DND-41 (cell line): Measurements from ENCODE around the gene TRIP4.
A peak's percentile ranks its signal among the peaks of the same experiment; 100 is the strongest.

Experiments used
- ATAC-seq: fragments of 200-7000 bp; cut with Tn5 transposase; 3 replicates; pipeline ENCODE4 v1.9.1; 2021; ENCODE audit warnings: low read depth; ENCODE audit not compliant: insufficient read depth
- DNase-seq: peaks from one replicate; pipeline ENCODE4 v3.0.0-alpha.2; 2020
- H2AFZ ChIP-seq: 2 replicates; pipeline ENCODE4 v1.6.0; 2012; ENCODE audit warnings: low read depth, low read length
- H3K27ac ChIP-seq: 2 replicates; pipeline ENCODE4 v1.5.1; 2012; ENCODE audit warnings: low read length, inconsistent platforms
- H3K27me3 ChIP-seq: fragments of 200-600 bp; sonication (generic); 2 replicates; pipeline ENCODE4 v1.6.0; 2012; ENCODE audit warnings: low read length, mild to moderate bottlenecking, inconsistent platforms; ENCODE audit not compliant: insufficient read depth, poor library complexity
- H3K36me3 ChIP-seq: 2 replicates; pipeline ENCODE4 v1.5.1; 2012; ENCODE audit warnings: low read length, inconsistent platforms; ENCODE audit not compliant: insufficient read depth
- H3K4me1 ChIP-seq: 2 replicates; pipeline ENCODE4 v1.5.1; 2012; ENCODE audit warnings: mild to moderate bottlenecking, low read length; ENCODE audit not compliant: insufficient read depth
- H3K4me2 ChIP-seq: 2 replicates; pipeline ENCODE4 v1.6.0; 2012; ENCODE audit warnings: mild to moderate bottlenecking, moderate library complexity, low read length, inconsistent platforms; ENCODE audit not compliant: insufficient read depth
- H3K4me3 ChIP-seq, 2 experiments: fragments of 200-600 bp in 1 of 2; shearing (Covaris generic) in 1 of 2; 2 replicates each; pipeline ENCODE4 v1.5.1; 2012 to 2016; ENCODE audit warnings: inconsistent platforms in 2 of 2, low read length in 2 of 2, mild to moderate bottlenecking in 2 of 2, low read depth in 1 of 2, moderate library complexity in 1 of 2
- H3K79me2 ChIP-seq: 2 replicates; pipeline ENCODE4 v1.6.0; 2012; ENCODE audit warnings: low read length, inconsistent platforms; ENCODE audit not compliant: insufficient read depth
- H3K9ac ChIP-seq: 2 replicates; pipeline ENCODE4 v1.6.0; 2012; ENCODE audit warnings: low read depth, mild to moderate bottlenecking, inconsistent platforms, low read length, moderate library complexity
- H3K9me3 ChIP-seq: 2 replicates; pipeline ENCODE4 v1.5.1; 2012; ENCODE audit warnings: low read length, moderate library complexity, mild to moderate bottlenecking, inconsistent platforms; ENCODE audit not compliant: insufficient read depth, severe bottlenecking
- H4K20me1 ChIP-seq: 2 replicates; pipeline ENCODE4 v1.6.0; 2012; ENCODE audit warnings: low read length; ENCODE audit not compliant: insufficient read depth
- CTCF ChIP-seq: IDR thresholded peaks from 2 replicates; pipeline ENCODE4 v1.5.1; 2012; ENCODE audit warnings: borderline replicate concordance, low read length, moderate library complexity, mild to moderate bottlenecking; ENCODE audit not compliant: poor library complexity, severe bottlenecking; ENCODE audit errors: extremely low read depth
- EZH2 ChIP-seq: IDR thresholded peaks from 3 replicates; pipeline ENCODE4 v1.6.1; 2012; ENCODE audit warnings: borderline replicate concordance, low read depth, mild to moderate bottlenecking, moderate library complexity, low read length, inconsistent platforms; ENCODE audit not compliant: severe bottlenecking

Gene TRIP4

GRCh38 chr15:64422697-64423096, 35.1 kb downstream of the TRIP4 start:
- Histone ChIP-seq H3K27me3 (no peaks in the 10 kb centered on the region), H3K79me2 (no peaks in the 10 kb centered on the region), H3K27ac (no peak overlapping the region), H3K36me3 (peaks cover 28% of the 10 kb centered on the region), H3K4me1 (peaks cover 9% of the 10 kb centered on the region), H3K4me3 (no peak overlapping the region), H3K9ac (no peak overlapping the region), H3K4me2 (no peak overlapping the region), H2AFZ (no peak overlapping the region), H4K20me1 (no peaks in the 10 kb centered on the region), H3K9me3 (no peaks in the 10 kb centered on the region)
- DNase-seq (no peak), ATAC-seq (no peak)
- no peak for TF ChIP-seq EZH2
- TF ChIP-seq CTCF, result no peak

GRCh38 chr15:64423970-64424369, 36.3 kb downstream of the TRIP4 start:
- Histone ChIP-seq H3K9ac (no peak overlapping the region), H3K4me2 (no peak overlapping the region), H3K27ac (no peak overlapping the region), H4K20me1 (no peaks in the 10 kb centered on the region), H3K4me3 (no peak overlapping the region), H3K79me2 (no peaks in the 10 kb centered on the region), H3K27me3 (no peaks in the 10 kb centered on the region), H3K4me1 (peaks cover 22% of the 10 kb centered on the region), H3K36me3 (peaks cover 22% of the 10 kb centered on the region), H3K9me3 (no peaks in the 10 kb centered on the region), H2AFZ (no peak overlapping the region)
- no peak for TF ChIP-seq CTCF
- TF ChIP-seq EZH2, result no peak
- no peak for DNase-seq
- no peak for ATAC-seq

GRCh38 chr15:64425221-64425620, 37.6 kb downstream of the TRIP4 start:
- no peak for ATAC-seq
- Histone ChIP-seq H2AFZ (no peak overlapping the region), H3K36me3 (peaks cover 22% of the 10 kb centered on the region), H3K9me3 (no peaks in the 10 kb centered on the region), H4K20me1 (no peaks in the 10 kb centered on the region), H3K4me2 (no peak overlapping the region), H3K27ac (no peak overlapping the region), H3K9ac (no peak overlapping the region), H3K4me3 (no peak overlapping the region), H3K4me1 (peaks cover 34% of the 10 kb centered on the region), H3K79me2 (no peaks in the 10 kb centered on the region), H3K27me3 (no peaks in the 10 kb centered on the region)
- no peak for TF ChIP-seq EZH2
- no peak for DNase-seq

GRCh38 chr15:64426845-64427465, 39.3 kb downstream of the TRIP4 start:
- H3K79me2 ChIP-seq, result no peaks in the 10 kb centered on the region
- DNase-seq (no peak), ATAC-seq (no peak)

More at GRCh38 chr15:64426845-64427465, 39.3 kb downstream of the TRIP4 start:
- Histone ChIP-seq H3K36me3 (peaks cover 16% of the 10 kb centered on the region), H3K27me3 (no peaks in the 10 kb centered on the region), H3K9ac (no peak overlapping the region), H3K4me2 (no peak overlapping the region), H3K4me3 (no peak overlapping the region), H3K9me3 (no peaks in the 10 kb centered on the region), H3K27ac (peak overlapping the region; percentile 68; the same call in 1 of the 2 replicates), H2AFZ (no peak overlapping the region), H3K4me1 (peaks cover 48% of the 10 kb centered on the region), H4K20me1 (no peaks in the 10 kb centered on the region)
- TF ChIP-seq CTCF (peak; percentile 48), EZH2 (no peak)
